Sigmoid colon (tissue), 7 donors: ENCODE data around the gene KIAA0040. TPM values are rescaled to one million over a fixed set of nuclear protein-coding genes. Genes with fewer than 3 reads are reported as not detected.

Experiments used
- DNase-seq: peaks from one replicate; pipeline ENCODE4 v3.0.0-alpha.2; 2019
- H3K27ac ChIP-seq, 4 donors: fragments of 200-600 bp; sonication (generic); one replicate each; pipeline ENCODE4 v1.5.1; 2016 to 2019; ENCODE audit warnings: mild to moderate bottlenecking in 1 of 4
- H3K27me3 ChIP-seq, 3 donors: fragments of 200-600 bp; sonication (generic); one replicate each; pipeline ENCODE4 v1.5.1; 2019; ENCODE audit warnings: mild to moderate bottlenecking in 1 of 3
- H3K36me3 ChIP-seq, 4 donors: fragments of 200-600 bp; sonication (generic); one replicate each; pipeline ENCODE4 v1.5.1; 2016 to 2019
- H3K4me1 ChIP-seq, 4 donors: fragments of 200-600 bp; sonication (generic); one replicate each; pipeline ENCODE4 v1.5.1; 2017 to 2019
- H3K4me3 ChIP-seq, 4 donors: fragments of 200-600 bp; sonication (generic); one replicate each; pipeline ENCODE4 v1.5.1; 2017 to 2019; ENCODE audit warnings: mild to moderate bottlenecking in 2 of 4, moderate library complexity in 1 of 4
- H3K9me3 ChIP-seq, 4 donors: fragments of 200-600 bp in 3 of 4; sonication (generic) in 3 of 4; one replicate each; pipeline versions ENCODE4 v1.5.1 to v1.6.1; 2013 to 2019
- EP300 ChIP-seq, 4 donors: sonication (generic); formaldehyde crosslinking; IDR thresholded peaks; one replicate each; pipeline ENCODE4 v1.6.1; 2017; ENCODE audit warnings: antibody characterized with exemption in 4 of 4
- POLR2A ChIP-seq, 2 donors: fragments of 450-650 bp; IDR thresholded peaks; one replicate each; pipeline ENCODE4 v1.6.1; 2016; ENCODE audit warnings: antibody characterized with exemption in 2 of 2, mild to moderate bottlenecking in 2 of 2, moderate library complexity in 2 of 2
- POLR2AphosphoS5 ChIP-seq, 4 donors: sonication (generic); formaldehyde crosslinking; IDR thresholded peaks; one replicate each; pipeline ENCODE4 v1.6.1; 2017; ENCODE audit warnings: antibody characterized with exemption in 4 of 4
- WGBS, 2 donors: extraction: QIAGEN DNeasy Blood & Tissue Kit; methylation state at CpG; one replicate each; pipeline ENCODE4 v1.1.7; 2013; 5-methylcytosine and 5-hydroxymethylcytosine counted together
- intact Hi-C: fragments of 100-400 bp; cut with DNase I; formaldehyde crosslinking; loops from one replicate; pipeline ENCODE4 v1.15.1; 2023
- polyA plus RNA-seq, 3 donors: library from polyadenylated mRNA; stranded (reverse); fragments of 200-250 nt; gene quantifications; one replicate each; pipeline ENCODE4 v1.2.3, GENCODE V29; 2013
- total RNA-seq, 4 donors: library from RNA; depleted of rRNA; stranded (reverse); fragments of >200 nt; gene quantifications; one replicate each; pipeline ENCODE4 v1.1.0, GENCODE V29; 2016
- TF ChIP-seq, protein P1 (sequence below), 4 experiments: fragments of 450-650 bp in 3 of 4; fragments of 200-600 bp in 1 of 4; IDR thresholded peaks; one replicate each; pipeline ENCODE4 v1.5.1; 2016 to 2019; ENCODE audit warnings: antibody characterized with exemption in 4 of 4, mild to moderate bottlenecking in 3 of 4, moderate library complexity in 2 of 4
- donor health status: healthy with polysubstance abuse.
- donor health status: Bipolar disorder and iron deficiency.
- donor health status: healthy.

The KIAA0040 gene
- total and polyA plus RNA-seq, 7 donors: 6.6 to 28.2 (median 18.8) TPM

DNA sequence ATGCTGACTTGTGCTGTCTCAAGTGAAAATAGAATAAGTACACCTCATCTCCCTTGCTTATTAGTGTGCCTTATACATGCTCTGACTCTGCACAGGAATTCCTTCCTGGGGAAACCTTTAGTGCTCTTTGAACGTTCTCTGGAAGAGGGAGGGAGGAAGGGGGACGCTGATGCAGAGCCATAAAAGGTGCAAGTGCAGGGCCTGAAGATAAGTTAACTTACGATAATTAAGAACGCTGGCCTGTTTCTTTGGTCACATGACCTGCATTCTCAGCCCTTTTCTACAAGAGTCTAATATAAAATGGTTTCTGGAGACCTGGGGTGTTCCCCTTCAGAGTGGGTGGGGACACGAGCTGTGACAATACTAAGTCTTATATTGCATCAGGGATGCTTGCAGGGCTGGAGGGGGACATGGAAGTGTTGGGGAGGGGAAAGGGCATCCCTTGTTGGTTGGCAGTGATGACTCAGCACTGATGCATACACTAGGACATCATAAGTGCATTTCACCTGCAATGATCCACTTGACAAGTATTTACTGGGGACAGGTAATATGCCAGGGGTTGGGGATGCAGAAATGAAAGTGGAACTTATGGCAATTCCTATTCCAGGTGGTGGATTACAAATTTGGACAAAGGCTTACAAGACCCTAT, 26.3 kb upstream of the KIAA0040 start:
- H3K36me3 ChIP-seq: no peaks in the 10 kb centered on the region
- intact Hi-C loops: no loop called here
- H3K4me3 ChIP-seq: no peak overlapping the region
- TF ChIP-seq EP300 (IDR thresholded peaks at IDR 0.05): no peak
- TF ChIP-seq POLR2AphosphoS5 (IDR thresholded peaks at IDR 0.05): no peak
- TF ChIP-seq, protein P1, sequence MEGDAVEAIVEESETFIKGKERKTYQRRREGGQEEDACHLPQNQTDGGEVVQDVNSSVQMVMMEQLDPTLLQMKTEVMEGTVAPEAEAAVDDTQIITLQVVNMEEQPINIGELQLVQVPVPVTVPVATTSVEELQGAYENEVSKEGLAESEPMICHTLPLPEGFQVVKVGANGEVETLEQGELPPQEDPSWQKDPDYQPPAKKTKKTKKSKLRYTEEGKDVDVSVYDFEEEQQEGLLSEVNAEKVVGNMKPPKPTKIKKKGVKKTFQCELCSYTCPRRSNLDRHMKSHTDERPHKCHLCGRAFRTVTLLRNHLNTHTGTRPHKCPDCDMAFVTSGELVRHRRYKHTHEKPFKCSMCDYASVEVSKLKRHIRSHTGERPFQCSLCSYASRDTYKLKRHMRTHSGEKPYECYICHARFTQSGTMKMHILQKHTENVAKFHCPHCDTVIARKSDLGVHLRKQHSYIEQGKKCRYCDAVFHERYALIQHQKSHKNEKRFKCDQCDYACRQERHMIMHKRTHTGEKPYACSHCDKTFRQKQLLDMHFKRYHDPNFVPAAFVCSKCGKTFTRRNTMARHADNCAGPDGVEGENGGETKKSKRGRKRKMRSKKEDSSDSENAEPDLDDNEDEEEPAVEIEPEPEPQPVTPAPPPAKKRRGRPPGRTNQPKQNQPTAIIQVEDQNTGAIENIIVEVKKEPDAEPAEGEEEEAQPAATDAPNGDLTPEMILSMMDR (IDR thresholded peaks at IDR 0.05): no peak
- no peak for TF ChIP-seq POLR2A (IDR thresholded peaks at IDR 0.05)
- no peaks in the 10 kb centered on the region for H3K4me1 ChIP-seq
- H3K27ac ChIP-seq: no peak overlapping the region
- no peaks in the 10 kb centered on the region for H3K27me3 ChIP-seq
- WGBS, 2 donors: 14 to 59% methylated on average over 5 of the region's 5 CpGs
- DNase-seq: no peak
- H3K9me3 ChIP-seq: no peaks in the 10 kb centered on the region

DNA sequence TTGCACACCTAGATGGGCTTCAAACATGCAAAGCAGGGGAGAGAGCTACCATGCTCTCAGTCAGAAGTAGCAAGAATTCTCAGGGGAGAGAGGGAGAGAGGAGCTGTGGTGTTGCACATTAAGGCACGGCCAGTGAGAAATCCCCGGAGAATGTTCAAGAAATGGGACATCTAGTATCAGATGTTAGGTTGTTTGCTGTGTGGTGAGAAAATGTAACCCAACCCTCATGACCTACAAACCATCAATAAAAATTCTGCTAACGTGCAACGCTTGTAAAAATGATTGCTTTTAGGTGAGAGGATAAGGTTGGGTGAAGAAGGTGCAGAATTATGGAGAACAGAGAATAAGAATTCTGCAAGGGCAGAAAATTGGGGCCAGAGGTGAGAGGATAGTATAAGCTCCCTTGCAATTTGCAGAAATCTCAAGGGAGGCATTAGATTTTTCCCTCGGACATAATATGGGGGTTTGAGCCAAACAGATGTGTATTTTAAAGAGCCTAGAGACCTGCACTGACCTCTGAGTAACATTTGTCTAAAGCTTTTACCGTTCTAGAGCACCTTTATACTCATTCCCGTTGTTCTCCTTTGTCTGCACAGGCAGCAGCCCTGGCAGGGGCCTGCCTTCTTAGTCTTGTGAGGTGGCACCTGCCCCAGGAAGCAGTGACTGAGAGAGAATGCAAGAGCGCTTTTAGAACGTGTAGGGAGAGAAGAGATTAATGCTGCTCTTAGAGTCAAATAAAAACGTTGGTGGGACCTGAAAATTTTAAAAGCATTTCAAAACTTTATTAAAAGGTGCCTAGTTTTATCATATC, 25.4 kb upstream of the KIAA0040 start:
- intact Hi-C loops: no loop called here
- 23 to 56% methylated on average over 10 of the region's 10 CpGs for WGBS, 2 donors
- H3K36me3 ChIP-seq: no peaks in the 10 kb centered on the region
- TF ChIP-seq, protein P1 (IDR thresholded peaks at IDR 0.05): no peak
- no peak for TF ChIP-seq EP300 (IDR thresholded peaks at IDR 0.05)
- TF ChIP-seq POLR2A (IDR thresholded peaks at IDR 0.05): no peak
- TF ChIP-seq POLR2AphosphoS5 (IDR thresholded peaks at IDR 0.05): no peak
- H3K4me3 ChIP-seq: no peak overlapping the region
- no peaks in the 10 kb centered on the region for H3K27me3 ChIP-seq
- no peaks in the 10 kb centered on the region for H3K4me1 ChIP-seq
- no peaks in the 10 kb centered on the region for H3K9me3 ChIP-seq
- no peak overlapping the region for H3K27ac ChIP-seq
- no peak for DNase-seq

DNA sequence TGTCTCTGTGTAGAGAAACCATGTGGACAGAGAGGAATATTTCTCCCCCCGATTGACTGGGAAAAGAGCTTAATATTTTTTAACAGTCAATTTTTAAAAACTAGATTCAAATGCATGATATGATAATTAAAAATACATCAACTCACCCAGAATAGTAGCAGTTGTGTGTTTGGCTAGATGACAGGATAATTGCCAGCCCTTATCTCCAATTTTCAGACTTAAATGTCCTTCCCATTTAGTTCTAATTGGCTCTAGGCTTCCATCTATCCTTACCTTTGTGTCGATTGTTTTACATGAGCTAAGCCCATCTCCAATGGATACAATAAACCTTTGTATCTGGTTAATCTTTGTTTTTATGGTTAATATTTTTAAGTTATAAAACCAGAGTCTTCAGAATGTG, 23.9 kb upstream of the KIAA0040 start:
- intact Hi-C loops: no loop called here
- Histone ChIP-seq H3K27ac (no peak overlapping the region), H3K4me3 (no peak overlapping the region), H3K36me3 (no peaks in the 10 kb centered on the region), H3K4me1 (no peaks in the 10 kb centered on the region), H3K9me3 (no peaks in the 10 kb centered on the region), H3K27me3 (no peaks in the 10 kb centered on the region)
- WGBS, 2 donors: 66 to 90% methylated on average over 2 of the region's 2 CpGs
- no peak for TF ChIP-seq POLR2AphosphoS5 (IDR thresholded peaks at IDR 0.05)
- TF ChIP-seq, protein P1 (IDR thresholded peaks at IDR 0.05): no peak
- TF ChIP-seq EP300 (IDR thresholded peaks at IDR 0.05): no peak
- no peak for TF ChIP-seq POLR2A (IDR thresholded peaks at IDR 0.05)
- DNase-seq: no peak

DNA sequence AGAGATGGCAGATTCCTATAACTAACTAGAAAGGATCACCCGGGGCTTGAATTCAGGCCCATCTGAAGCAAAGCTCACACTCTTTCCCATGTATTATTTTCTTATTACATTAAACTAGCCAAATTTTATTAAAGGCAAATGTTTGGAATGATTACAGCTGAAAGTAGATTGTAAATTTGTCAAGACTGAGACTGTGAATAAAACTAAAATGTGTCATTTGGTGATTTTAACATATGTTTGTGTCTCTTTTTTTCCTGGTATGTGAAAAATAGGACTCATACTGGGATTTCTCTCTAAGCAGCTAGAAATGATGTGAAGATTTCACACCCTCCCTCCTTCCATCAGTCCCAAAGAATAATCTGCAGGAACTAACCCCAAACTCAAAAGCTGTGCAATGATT, 19.1 kb upstream of the KIAA0040 start:
- intact Hi-C loops: no loop called here
- no peak for TF ChIP-seq EP300 (IDR thresholded peaks at IDR 0.05)
- TF ChIP-seq POLR2A (IDR thresholded peaks at IDR 0.05): no peak
- TF ChIP-seq POLR2AphosphoS5 (IDR thresholded peaks at IDR 0.05): no peak
- TF ChIP-seq, protein P1 (IDR thresholded peaks at IDR 0.05): no peak
- DNase-seq: no peak

More for the DNA sequence above, 19.1 kb upstream of the KIAA0040 start:
- no peak overlapping the region for H3K4me3 ChIP-seq
- no peaks in the 10 kb centered on the region for H3K27me3 ChIP-seq
- H3K27ac ChIP-seq: no peak overlapping the region
- H3K36me3 ChIP-seq: no peaks in the 10 kb centered on the region
- H3K9me3 ChIP-seq: no peaks in the 10 kb centered on the region
- no peaks in the 10 kb centered on the region for H3K4me1 ChIP-seq
- 89 to 92% methylated on average over 1 of the region's 1 CpG for WGBS, 2 donors
